GM12874 (cell line): Measurements from ENCODE around the gene AQP1.

Experiments used
- TF ChIP-seq, protein P1 (sequence below): IDR thresholded peaks from 2 replicates; pipeline ENCODE4 v1.5.1; 2011; ENCODE audit warnings: low read depth, mild to moderate bottlenecking, control low read depth, low read length, moderate library complexity; ENCODE audit not compliant: insufficient read depth

Gene AQP1

DNA sequence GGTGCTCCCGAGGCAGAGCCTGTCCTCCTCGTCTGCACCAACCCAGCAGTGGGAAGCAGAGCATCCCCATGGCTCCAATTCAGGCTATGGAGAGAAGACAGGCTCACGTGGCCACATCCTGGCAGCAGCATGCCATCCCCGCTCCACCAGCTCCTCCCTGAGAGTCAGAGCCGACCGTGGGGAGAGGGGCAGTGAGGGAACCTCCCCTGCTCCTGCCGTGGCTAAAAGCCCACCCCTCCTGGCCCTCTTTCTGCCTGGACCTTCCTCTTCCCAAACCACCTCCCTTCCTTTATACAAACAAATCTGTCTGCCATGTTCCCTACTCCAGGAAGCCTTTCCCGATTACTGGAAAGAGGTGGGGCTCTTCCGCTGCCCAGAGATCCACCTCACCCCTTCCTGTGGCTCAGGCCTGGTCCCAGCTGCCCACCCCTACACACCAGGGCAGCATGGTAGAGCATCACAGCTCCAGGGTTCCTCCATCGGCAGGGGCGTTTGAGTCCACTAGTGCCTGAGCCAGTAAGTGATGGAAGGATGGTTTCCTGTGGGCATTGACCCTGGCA, 10.8 kb upstream of the AQP1 start:
- TF ChIP-seq, protein P1, sequence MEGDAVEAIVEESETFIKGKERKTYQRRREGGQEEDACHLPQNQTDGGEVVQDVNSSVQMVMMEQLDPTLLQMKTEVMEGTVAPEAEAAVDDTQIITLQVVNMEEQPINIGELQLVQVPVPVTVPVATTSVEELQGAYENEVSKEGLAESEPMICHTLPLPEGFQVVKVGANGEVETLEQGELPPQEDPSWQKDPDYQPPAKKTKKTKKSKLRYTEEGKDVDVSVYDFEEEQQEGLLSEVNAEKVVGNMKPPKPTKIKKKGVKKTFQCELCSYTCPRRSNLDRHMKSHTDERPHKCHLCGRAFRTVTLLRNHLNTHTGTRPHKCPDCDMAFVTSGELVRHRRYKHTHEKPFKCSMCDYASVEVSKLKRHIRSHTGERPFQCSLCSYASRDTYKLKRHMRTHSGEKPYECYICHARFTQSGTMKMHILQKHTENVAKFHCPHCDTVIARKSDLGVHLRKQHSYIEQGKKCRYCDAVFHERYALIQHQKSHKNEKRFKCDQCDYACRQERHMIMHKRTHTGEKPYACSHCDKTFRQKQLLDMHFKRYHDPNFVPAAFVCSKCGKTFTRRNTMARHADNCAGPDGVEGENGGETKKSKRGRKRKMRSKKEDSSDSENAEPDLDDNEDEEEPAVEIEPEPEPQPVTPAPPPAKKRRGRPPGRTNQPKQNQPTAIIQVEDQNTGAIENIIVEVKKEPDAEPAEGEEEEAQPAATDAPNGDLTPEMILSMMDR: no peak

DNA sequence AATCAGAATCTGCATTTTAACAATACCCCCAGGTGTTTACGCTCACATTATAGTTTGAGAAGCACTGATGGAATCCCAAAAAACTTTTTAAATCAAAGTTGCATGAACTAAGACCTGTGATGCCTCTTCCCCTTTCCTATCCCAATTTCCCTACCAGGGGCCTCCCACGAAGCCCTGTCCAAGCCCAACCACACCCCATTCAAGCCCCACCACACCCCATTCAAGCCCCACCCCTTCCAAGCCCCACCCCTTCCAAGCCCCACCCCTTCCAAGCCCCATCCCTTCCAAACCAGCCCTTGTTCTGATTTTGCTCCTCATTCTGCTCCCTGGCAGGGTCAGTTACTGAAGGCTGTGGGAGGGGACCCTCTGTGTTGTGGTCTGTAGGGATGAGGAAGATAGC, 9.8 kb upstream of the AQP1 start:
- TF ChIP-seq, protein P1: no peak

DNA sequence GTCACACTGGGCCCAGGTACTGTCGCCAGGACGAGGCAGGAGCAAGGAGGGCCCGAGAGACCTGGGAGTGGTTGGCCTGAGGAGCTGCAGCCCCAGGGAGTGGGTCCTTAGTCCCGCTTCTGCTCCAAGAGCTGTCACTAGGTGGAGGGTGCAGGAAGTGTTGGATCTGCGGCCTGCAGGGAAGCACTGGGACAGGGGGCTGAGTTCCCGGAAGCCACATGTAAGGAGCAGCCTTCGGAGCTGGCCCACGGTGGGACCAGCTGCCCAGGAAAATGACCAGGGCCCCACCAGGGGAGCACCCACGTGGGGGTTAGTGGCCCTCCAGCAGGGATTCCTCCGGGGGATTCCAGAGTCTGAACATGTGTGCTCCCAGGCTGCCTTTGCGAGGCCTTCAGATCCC, 9.2 kb upstream of the AQP1 start:
- TF ChIP-seq, protein P1: no peak

DNA sequence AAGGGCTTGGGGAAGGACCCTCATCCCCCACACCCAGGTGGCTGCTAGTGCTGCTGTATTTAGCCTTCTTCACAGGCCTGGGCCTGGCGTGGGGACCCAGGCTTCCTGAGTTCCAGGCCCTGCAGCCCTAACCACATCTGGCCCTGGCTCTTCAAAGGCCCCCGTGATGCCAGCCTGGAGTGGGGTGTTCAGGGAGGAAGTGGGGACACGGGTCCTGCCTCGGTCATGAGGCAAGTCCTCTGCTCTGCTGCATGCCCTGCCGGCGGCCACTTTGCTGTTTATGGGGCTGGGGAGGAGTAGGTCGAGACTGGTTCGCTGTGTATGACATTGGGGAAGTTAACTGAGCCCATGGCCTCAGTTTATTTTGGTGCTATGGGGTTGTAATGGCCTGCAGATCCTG, 8.5 kb upstream of the AQP1 start:
- TF ChIP-seq, protein P1: no peak

DNA sequence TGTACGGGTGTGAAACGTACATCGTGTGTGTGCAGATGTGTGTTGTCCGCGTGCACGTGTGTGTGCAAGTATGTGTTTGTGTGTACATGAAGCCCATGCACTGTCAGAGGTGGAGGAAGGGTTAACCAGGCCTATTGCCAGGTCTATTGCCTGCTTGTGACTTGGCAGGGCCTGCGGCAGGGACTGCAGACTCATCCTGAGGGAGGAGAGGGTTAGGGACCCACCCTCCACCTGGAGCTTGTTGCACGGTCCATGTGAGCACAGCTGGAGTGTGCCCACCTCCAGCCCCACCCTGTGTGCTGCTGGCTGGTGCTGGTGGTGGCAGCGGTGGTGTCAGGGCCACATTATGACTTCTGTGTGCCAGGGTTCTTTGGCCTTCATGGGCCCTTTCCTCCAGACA, 7.1 kb upstream of the AQP1 start:
- TF ChIP-seq, protein P1: no peak

DNA sequence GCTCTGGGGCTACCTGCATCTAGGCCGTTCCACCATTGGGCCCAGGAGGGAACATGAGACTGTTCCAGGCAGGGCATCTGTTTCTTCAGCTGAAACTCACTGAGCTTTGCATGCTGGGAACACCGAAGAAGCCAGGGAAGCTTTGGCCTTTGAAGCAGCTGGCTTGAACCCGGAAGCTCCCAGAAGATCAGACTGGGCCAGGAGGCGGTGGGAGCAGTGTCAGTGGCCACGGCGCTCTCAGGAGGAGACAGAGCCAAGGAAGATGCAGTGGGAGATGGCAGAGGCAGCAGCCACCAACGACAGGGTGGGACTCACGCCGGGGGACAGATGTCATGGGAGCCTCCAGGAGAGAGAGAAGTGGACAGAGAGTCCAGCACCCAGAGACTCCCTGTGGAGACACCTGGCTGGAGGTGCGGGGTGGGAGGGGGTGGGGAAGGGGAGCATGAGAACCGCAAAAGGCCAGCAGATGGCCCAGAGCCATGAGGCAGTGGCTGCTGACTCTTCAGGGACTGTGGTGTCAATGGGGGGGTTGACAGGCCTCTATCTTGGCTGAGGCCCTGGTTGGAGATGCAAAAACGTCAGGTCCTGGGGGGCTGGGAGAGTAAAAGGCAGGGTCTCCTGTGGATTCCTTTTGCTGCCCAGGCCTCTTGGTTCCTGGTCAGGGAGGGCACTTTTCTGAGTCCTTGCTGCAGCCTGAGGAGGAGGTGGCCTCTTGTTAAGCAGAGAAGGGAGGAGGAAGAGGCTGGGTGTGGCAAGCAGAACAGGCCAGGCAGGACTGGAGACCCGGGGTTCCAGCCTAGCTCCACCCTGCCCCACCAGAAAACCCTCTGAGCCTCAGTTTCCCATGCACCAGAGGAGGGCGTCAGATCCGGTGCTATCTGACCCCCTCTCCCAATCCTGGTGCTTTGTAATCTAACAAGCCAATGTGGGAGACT, 6.3 kb upstream of the AQP1 start:
- TF ChIP-seq, protein P1: no peak

DNA sequence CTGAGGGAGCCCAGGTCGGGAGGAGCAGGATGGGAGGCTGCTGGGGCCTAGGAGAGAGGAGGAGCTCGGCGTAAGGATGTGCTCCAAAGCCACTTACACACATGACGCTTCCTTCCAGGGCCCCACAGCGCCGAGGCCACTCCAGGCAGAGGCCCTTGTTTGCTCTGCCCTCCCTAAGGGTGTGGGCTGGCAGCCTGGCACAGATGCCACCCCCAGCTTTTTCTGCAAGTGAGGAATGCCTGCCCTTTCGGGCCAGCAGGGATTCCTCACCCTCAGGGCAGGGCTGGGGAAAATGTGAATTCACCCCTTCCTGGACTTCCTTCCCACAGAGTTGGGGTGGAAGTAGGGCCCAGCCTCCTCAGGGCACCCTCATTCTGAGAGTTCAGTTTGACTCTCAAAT, 5.6 kb upstream of the AQP1 start:
- TF ChIP-seq, protein P1: no peak
